SHP77 (cell line): ENCODE measurements around the gene RNFT2.
"Not testable (repeated sequence)": the region's sequence is repeated elsewhere in the genome, so short reads cannot be mapped to it uniquely, and the experiment has no call there.

Experiments used
- DNase-seq, 2 experiments: peaks; one replicate each; lab custom pipeline; 2025; lab: John Stamatoyannopoulos, UW

RNFT2 gene

GRCh38 chr12:116710370-116711150 is 27.6 kb upstream of the RNFT2 start:
- DNase-seq, result peak; percentile 30 to 59

GRCh38 chr12:116712458-116713303 is 25.4 kb upstream of the RNFT2 start:
- DNase-seq, result no peak

DNA sequence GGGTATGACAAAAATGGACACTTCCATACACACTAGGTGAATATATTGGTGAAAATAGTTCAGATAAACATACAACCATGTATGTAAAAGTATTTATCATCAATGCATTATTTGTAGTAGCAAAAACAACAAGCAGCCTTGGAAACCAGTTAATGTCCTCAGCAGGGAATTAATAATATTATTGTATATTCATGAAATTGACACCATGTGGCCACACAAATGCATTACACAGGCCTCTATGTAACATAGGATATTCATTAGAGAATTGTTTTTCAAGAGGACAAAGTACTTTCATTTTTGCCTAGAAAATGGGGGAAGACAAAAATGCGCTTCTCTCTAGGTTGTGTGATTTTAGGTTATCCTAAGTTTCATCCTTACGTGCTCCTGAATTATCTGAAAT is 24.6 kb upstream of the RNFT2 start:
- no peak for DNase-seq

- no peak for DNase-seq
These were observed 23.9 kb upstream of the RNFT2 start for GRCh38 chr12:116714175-116714574.

DNA sequence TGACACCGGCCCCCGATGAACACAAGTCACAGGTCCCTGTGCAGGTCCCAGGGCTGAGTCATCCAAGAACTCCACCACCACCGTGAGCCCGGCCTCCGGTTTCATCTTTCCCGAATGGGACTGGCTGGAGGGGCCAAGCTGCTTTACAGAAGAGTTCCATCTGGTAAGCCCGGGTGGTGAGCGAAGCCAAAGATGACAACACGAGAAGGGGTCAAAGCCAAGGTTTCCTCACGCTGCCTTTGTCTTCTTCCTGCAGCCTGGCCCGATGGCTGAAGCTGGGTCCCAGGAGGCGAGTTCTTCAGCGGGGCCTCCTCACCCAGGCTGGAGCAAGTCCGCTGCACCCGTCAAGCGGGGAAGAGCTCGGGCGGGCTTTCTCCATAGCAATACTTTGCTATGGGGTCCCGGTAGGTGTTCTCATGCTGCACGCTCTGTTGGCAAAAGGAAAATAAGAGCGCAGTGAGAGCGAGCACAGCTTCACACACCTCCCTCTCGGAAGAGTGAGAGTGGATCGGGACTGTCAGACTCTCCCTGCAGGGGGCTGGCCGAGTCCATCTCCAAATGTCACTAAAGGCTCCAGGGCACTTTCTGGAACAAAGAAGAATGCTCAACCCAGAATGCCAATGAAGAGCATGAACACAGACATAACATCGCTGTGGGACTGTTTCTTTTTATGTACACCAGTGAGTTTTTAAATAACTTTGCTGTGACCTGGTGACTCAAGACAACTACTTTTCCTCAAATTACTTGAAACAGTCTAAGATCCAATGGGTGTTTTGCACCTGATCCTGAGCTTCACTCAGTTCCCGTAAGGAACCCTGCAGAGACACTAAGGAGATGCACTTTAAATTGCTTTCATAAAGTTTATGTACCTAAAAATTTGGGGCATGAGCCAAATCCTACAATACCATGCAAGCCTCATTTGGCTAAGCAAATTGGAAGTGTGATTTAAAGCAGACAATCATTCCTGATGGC is 20.4 kb upstream of the RNFT2 start:
- DNase-seq, result peak; percentile 31 to 58

DNA sequence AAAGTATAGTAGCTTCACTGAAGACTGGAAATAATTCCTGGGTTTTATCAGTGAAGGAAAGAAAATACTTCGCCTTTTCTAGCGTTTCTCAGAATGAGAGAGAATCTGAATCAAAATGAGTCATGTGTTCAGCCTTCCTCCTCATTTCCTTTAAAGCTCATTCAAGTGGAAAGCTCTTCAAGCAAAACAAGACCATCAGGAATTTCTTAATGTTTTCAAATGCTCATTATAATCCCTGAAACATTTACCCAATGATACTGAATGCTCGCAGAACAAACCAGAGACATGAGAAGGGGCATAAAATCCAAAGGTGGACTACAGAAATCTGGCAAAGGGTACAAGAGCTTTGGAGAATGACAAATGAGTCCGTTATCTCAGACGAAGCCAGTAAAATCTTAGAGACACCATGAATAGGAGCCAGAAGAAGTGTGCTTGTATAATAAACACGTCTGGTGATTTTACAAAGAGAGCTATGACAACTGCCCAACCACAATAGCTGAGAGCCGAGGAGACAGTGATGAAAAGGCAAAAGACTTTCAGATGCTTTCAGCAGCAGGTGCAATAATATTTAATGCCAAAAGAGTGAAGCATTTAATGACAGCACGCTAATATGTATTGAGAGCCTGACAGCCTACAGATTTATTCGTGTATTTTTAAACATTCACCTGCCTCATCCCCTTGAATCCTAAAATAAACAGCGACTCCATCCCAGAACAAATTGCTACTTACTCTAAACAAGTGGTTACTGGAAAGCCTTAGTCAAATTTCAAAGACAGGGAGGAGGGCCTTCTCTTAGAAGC is 19.3 kb upstream of the RNFT2 start:
- peak; percentile 81 to 89 for DNase-seq

DNA sequence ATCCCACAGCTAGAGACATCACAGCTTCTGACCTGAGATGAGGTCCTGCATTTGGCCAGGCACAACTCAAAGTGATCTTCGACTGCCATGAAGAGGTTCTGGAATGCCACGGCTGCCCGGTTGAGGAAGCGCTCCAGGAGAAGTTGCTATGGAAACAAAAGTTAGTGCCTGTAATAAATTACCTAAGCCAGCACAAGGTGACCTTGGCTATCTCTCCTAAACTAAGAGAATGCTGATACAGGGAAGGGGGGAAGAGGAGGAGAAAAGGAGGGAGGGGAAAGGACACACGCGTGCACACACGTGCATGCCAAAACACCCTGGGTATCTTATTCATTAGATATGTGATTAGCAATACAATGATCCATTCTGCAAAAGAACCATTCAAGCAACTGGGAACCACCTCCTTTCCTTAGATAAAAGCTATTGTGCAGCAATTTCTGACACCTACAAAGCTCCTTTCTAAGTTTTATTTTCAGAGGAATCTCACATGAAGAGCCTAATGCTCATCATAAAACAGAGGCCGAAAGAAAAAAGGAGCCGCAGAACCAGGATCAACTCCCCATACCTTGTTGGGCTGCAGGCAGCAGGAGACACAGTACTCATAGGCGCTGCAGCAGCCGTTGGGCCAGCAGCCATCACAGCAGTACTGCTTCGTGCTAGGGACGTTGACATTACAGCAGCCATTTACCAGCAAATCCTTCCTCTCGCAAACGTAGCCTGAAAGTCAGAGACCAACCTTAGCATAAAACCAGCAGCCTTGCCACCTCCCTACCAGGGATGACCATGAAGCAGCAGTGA is 18.2 kb upstream of the RNFT2 start:
- peak; percentile 59 to 61 for DNase-seq

- no peak for DNase-seq
These were observed 15.9 kb upstream of the RNFT2 start for GRCh38 chr12:116722245-116722644.

- DNase-seq, result no peak
These were observed 11.4 kb upstream of the RNFT2 start for GRCh38 chr12:116726694-116727093.

DNA sequence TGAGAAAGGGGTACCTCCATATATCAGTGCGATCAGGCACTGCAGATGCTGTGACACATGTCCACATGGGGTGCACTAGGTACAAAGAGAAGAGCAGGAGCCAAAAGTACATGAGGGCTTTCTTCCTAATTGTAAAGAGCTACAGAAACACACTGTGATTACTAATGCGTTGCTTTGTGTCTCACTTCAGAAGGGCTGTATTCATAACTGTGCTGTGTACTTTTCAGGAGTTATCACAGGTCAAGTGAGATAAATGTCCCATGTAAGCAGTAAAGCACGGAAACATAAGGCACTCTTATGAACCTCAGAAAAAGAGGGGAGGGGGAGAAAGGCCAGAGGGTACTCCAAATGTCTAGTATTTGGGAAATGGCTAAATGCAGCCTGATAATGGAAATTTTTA is 10.9 kb upstream of the RNFT2 start:
- no peak for DNase-seq

GRCh38 chr12:116727891-116728290 is 10.2 kb upstream of the RNFT2 start:
- no peak for DNase-seq

DNA sequence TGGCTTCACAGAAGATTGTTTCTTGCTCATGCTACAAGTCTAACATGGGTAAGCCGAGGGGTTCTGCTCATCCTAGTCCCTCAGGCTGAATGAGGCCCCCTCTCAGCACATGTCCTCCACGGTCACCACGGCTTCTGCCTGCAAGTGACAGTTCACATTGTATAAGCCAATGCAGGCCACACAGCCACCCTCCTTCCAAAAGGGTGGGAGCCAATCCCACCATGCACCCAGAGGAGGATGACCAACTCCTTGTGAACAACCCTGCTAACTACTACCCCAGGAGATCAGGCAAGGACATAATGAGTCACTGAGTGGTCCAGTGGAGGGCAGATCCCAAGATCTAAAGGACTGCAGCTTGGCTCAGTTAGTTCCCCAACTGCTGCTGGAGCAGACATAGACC is 6.3 kb upstream of the RNFT2 start:
- no peak for DNase-seq

GRCh38 chr12:116734156-116734768 is 3.9 kb upstream of the RNFT2 start:
- DNase-seq, result no peak

- no peak for DNase-seq
These were observed 3.0 kb upstream of the RNFT2 start for GRCh38 chr12:116735084-116735483.

GRCh38 chr12:116735951-116736599 is 2.0 kb upstream of the RNFT2 start:
- no peak for DNase-seq

- no peak for DNase-seq
These were observed 947 bp upstream of the RNFT2 start for GRCh38 chr12:116736962-116737773.

DNA sequence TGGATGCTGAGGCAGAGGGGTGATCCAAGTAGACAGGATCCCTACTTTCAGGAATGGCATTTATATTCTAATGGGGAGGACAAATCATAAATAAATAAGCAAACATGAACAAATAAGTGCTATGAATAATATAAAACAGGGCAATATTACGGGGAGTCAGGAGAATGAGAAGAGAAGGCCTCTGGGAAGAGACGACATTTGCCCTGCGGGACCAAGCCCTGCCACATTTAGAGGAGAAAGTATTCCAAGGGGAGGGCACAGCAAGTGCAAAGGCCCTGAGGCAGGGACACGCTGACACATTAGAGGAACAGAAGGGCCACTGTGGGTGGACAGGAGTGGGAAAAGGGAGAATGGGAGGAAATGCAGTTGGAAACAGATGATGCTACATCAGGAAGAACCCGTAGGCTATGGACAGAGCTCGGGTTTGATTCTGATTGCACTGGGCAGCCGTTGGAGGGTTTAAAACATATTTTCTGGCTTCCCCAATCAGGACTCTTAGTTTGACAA is 1.3 kb downstream of the RNFT2 start:
- DNase-seq, result no peak

GRCh38 chr12:116742787-116743186 is 4.7 kb downstream of the RNFT2 start:
- DNase-seq, result not testable (repeated sequence)
